Measurements from ENCODE around the gene CIROP. TPM values are rescaled to one million over a fixed set of nuclear protein-coding genes. Genes with fewer than 3 reads are reported as not detected.

The CIROP gene
- total RNA-seq, 8 experiments from 2014 or later: 0.05 to 0.22 (median 0.18) TPM; not detected in 2

- in situ Hi-C loops (cut with MboI; ENCODE audit: low pct_unique_long_range_greater_than_20kb in 2 of 9, low sequenced_read_pairs in 9 of 9, unreplicated experiment in 9 of 9): loop anchor here in 4 of 9 experiments (10.0 kb wide), 1 partner anchor 57 kb away; the partner anchor contains the start of gene SLC7A8 (in 4 of the 4)
- no peaks in the 10 kb centered on the region for H3K4me1 ChIP-seq (replicated peaks in 1 of 2)
- WGBS, 10 experiments: 93 to 100% methylated on average over 2 of the region's 3 CpGs; no CpG with 5 or more reads in 8 of the 10 experiments
- no peak for ATAC-seq (replicated peaks in 6 of 8)
- no peak overlapping the region for H3K4me3 ChIP-seq
- no peak overlapping the region for H3K27ac ChIP-seq
These were observed 23.1 kb upstream of the CIROP start for GRCh38 chr14:23127861-23128260.

DNA sequence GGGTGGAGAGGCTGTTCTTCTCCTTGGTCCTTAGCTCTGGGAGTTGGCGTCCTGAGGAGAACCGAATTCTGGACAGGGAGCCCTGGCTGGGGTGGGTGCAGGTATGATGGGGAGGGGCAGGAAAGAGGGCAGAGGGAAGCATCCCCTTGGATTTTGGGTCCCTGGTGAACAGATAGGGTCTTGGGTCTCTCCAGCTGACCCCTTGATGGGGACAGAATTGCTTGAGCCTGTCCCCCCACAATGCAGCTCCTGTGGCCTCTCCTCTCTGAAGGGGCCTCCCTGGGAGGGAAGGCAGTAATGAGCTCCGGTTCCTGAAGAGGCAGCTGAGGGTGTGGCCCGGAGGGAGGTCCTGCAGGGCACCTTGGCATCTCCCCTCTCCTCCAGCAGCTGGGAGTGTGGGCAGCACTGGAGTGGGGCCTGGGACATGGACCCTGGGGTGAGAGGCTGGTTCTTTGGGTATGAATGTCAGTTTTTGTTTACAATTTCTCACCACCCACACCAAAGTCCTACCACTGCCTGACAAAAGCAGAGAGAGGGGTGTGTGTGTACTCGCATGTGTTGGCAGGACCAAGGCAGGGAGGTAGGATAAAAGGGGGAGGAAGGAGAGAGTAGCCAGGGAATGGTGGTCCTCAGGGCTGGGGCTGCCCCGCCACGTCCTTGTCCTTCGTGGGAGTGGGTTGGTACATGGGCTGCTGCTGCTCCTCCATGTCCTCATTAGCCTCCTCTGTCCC lies 21.9 kb upstream of the CIROP start:
- Histone ChIP-seq H3K4me1 (replicated peaks in 1 of 2) (peaks cover 0 to under 1% of the 10 kb centered on the region in 2 donors), H3K4me3 (no peak overlapping the region), H3K27ac (no peak overlapping the region)
- WGBS, 10 experiments: 67 to 96% (median 83%) methylated on average over 1 to 4 of the region's 8 CpGs; no CpG with 5 or more reads in 7 of the 10 experiments
- no peak for ATAC-seq (replicated peaks in 6 of 8)
- in situ Hi-C loops (cut with MboI; ENCODE audit: low pct_unique_long_range_greater_than_20kb in 2 of 9, low sequenced_read_pairs in 9 of 9, unreplicated experiment in 9 of 9): loop anchor here in 4 of 9 experiments (10.0 kb wide), 1 partner anchor 58 kb away; the partner anchor contains the start of gene SLC7A8 (in 4 of the 4)

- WGBS, 10 experiments: 36 to 77% (median 49%) methylated on average over 2 to 4 of the region's 9 CpGs; no CpG with 5 or more reads in 7 of the 10 experiments
- no peak for ATAC-seq (replicated peaks in 6 of 8)
- Histone ChIP-seq H3K4me3 (no peak overlapping the region), H3K4me1 (replicated peaks in 1 of 2) (peaks cover 6 to 7% of the 10 kb centered on the region in 2 donors), H3K27ac (no peak overlapping the region)
- in situ Hi-C loops (cut with MboI; ENCODE audit: low pct_unique_long_range_greater_than_20kb in 2 of 9, low sequenced_read_pairs in 9 of 9, unreplicated experiment in 9 of 9): loop anchor here in 4 of 9 experiments (10.0 kb wide), 1 partner anchor 59 kb away; the partner anchor contains the start of gene SLC7A8 (in 4 of the 4)
These were observed 21.2 kb upstream of the CIROP start for GRCh38 chr14:23125933-23126524.

DNA sequence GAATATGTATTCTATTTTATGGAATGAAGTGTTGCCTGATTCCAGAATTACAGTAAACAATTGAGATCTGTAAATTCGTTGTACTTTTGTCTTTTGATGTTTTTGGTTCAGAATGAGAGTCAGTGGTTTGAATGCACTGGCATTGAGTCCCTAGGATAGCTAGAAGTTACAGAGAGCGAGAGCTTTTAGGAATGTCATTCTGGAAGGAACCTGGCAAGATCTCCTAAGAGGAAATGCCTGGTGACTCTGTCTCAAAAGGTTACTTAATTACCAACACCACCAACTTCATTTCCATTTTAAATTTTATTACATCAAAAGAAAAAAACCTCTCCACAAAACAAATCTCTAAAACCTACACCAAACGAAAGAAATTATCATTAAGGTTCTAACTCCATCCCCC lies 20.2 kb upstream of the CIROP start:
- peaks cover 6 to 7% of the 10 kb centered on the region in 2 donors for H3K4me1 ChIP-seq (replicated peaks in 1 of 2)
- no peak overlapping the region for H3K4me3 ChIP-seq
- H3K27ac ChIP-seq: no peak overlapping the region
- in situ Hi-C loops (cut with MboI; ENCODE audit: low pct_unique_long_range_greater_than_20kb in 2 of 9, low sequenced_read_pairs in 9 of 9, unreplicated experiment in 9 of 9): loop anchor here in 4 of 9 experiments (10.0 kb wide), 1 partner anchor 60 kb away; the partner anchor contains the start of gene SLC7A8 (in 4 of the 4)
- WGBS, 10 experiments: 2 to 89% (median 54%) methylated on average over 1 to 3 of the region's 3 CpGs; no CpG with 5 or more reads in 1 of the 10 experiments
- no peak for ATAC-seq (replicated peaks in 6 of 8)

- H3K4me1 ChIP-seq (replicated peaks in 1 of 2): peaks cover 6 to 7% of the 10 kb centered on the region in 2 donors
- ATAC-seq (replicated peaks in 6 of 8): no peak
- 61 to 95% (median 86%) methylated on average over 3 to 13 of the region's 13 CpGs; no CpG with 5 or more reads in 3 of the 10 experiments for WGBS, 10 experiments
- H3K4me3 ChIP-seq: no peak overlapping the region
- H3K27ac ChIP-seq: no peak overlapping the region
- in situ Hi-C loops (cut with MboI; ENCODE audit: low pct_unique_long_range_greater_than_20kb in 2 of 9, low sequenced_read_pairs in 9 of 9, unreplicated experiment in 9 of 9): loop anchor here in 5 of 9 experiments (5.0 to 10.0 kb wide), 2 partner anchors 58 to 60 kb away; partner anchors contain the start of gene SLC7A8 (in 5 of the 5)
These were observed 19.7 kb upstream of the CIROP start for GRCh38 chr14:23124337-23124954.

GRCh38 chr14:23123419-23123818 lies 18.6 kb upstream of the CIROP start:
- H3K4me3 ChIP-seq: no peak overlapping the region
- 30 to 100% (median 40%) methylated on average over 1 to 4 of the region's 8 CpGs; no CpG with 5 or more reads in 3 of the 10 experiments for WGBS, 10 experiments
- peak in 3 of 8 experiments; percentile 15 to 58 (median 54) for ATAC-seq (replicated peaks in 6 of 8)
- no peak overlapping the region for H3K27ac ChIP-seq
- in situ Hi-C loops (cut with MboI; ENCODE audit: low pct_unique_long_range_greater_than_20kb in 2 of 9, low sequenced_read_pairs in 9 of 9, unreplicated experiment in 9 of 9): loop anchor here in 5 of 9 experiments (5.0 to 10.0 kb wide), 2 partner anchors 59 to 61 kb away; partner anchors contain the start of gene SLC7A8 (in 5 of the 5)
- H3K4me1 ChIP-seq (replicated peaks in 1 of 2): peaks cover 6 to 7% of the 10 kb centered on the region in 2 donors

GRCh38 chr14:23122086-23122485 lies 17.3 kb upstream of the CIROP start:
- peaks cover 6 to 7% of the 10 kb centered on the region in 2 donors for H3K4me1 ChIP-seq (replicated peaks in 1 of 2)
- ATAC-seq (replicated peaks in 6 of 8): no peak
- no peak overlapping the region for H3K4me3 ChIP-seq
- H3K27ac ChIP-seq: no peak overlapping the region
- 48 to 100% (median 80%) methylated on average over 1 to 3 of the region's 6 CpGs; no CpG with 5 or more reads in 4 of the 10 experiments for WGBS, 10 experiments
- in situ Hi-C loops (cut with MboI; ENCODE audit: low pct_unique_long_range_greater_than_20kb in 2 of 9, low sequenced_read_pairs in 9 of 9, unreplicated experiment in 9 of 9): loop anchor here in 5 of 9 experiments (5.0 to 10.0 kb wide), 2 partner anchors 60 to 63 kb away; partner anchors contain the start of gene SLC7A8 (in 5 of the 5)

DNA sequence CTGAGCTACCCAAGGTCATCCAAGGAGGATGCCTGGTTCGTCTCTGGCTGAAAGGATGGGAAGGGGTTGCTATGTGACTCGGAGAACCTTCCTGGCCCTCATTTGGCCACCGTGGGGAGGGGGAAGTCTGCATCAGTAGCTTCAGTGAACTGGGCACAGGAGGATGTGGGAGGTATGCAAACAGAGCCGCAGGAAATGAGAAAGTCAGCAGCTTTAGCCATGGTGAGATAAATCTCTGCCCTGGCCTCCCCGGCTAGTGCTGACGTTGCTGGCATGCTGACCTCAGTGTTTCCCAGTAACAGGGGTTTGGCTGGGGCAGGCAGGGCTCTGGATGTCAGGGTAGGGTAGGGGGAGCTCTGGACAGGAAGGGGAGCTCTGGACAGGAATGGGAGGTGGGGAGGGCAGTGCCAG lies 16.6 kb upstream of the CIROP start:
- Histone ChIP-seq H3K27ac (peak overlapping the region in 1 of 2 donors; percentile 2), H3K4me1 (replicated peaks in 1 of 2) (peaks cover 6 to 7% of the 10 kb centered on the region in 2 donors), H3K4me3 (no peak overlapping the region)
- in situ Hi-C loops (cut with MboI; ENCODE audit: low pct_unique_long_range_greater_than_20kb in 2 of 9, low sequenced_read_pairs in 9 of 9, unreplicated experiment in 9 of 9): loop anchor here in 5 of 9 experiments (5.0 to 10.0 kb wide), 2 partner anchors 61 to 63 kb away; partner anchors contain the start of gene SLC7A8 (in 5 of the 5)
- ATAC-seq (replicated peaks in 6 of 8): peak in 6 of 8 experiments; percentile 14 to 88 (median 62)
- WGBS, 10 experiments: 19 to 86% (median 78%) methylated on average over 1 to 6 of the region's 6 CpGs; no CpG with 5 or more reads in 3 of the 10 experiments

GRCh38 chr14:23120541-23121251 lies 15.9 kb upstream of the CIROP start:
- Histone ChIP-seq H3K27ac (no peak overlapping the region), H3K4me1 (replicated peaks in 1 of 2) (peaks cover 6 to 7% of the 10 kb centered on the region in 2 donors), H3K4me3 (no peak overlapping the region)
- in situ Hi-C loops (cut with MboI; ENCODE audit: low pct_unique_long_range_greater_than_20kb in 2 of 9, low sequenced_read_pairs in 9 of 9, unreplicated experiment in 9 of 9): loop anchor here in 5 of 9 experiments (5.0 to 10.0 kb wide), 2 partner anchors 62 to 64 kb away; partner anchors contain the start of gene SLC7A8 (in 5 of the 5)
- peak; percentile 55 to 99 (median 94) for ATAC-seq (replicated peaks in 6 of 8)
- 0 to 46% (median 12%) methylated on average over 1 to 9 of the region's 9 CpGs; no CpG with 5 or more reads in 6 of the 10 experiments for WGBS, 10 experiments

DNA sequence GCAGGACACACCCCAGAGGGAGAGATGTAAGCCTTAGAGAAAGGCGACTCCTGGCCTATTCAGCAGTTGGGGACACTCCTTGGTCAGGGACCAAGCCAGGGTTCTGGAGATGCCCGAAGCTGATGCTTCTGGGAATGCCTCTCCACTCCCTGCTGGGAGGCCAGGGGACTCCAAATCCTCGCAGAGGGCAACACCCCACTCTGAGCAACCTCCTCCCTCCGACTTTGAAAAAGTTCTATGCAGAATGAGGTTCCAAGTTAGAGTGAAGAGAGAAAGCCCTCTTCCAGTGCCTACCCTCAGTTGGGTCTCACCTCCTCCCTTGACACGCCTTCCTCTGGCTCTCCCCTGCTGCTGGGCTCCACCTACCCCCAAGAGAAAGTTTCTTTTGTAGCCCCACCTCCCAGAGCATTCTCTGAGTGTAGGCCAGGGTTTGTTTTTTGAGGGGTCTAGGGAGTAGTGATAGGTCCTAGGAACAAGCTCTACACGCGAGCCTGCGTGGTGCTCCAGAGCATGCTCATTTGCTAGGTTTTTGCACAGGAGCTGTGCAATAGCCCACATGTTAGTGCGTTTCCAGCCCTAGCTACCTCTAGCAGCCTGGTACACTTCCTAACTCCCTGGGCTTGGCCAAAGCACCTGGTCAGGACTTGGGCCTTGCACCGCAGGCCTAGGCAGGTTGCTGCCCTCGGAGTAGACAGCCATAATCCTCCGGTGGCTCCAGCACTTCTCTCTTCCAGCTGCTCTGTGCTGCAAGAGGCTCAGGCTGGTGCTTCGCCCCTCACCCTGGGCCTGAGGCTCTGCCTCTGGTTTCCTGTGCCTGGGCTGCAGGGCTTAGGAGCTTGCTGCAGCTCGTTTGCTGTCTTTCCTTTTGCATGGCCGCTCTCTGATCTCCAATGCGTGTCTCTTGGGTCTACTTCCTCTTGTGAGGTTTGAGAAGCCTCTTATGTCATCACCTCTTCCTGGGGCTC lies 14.9 kb upstream of the CIROP start:
- Histone ChIP-seq H3K4me3 (no peak overlapping the region), H3K4me1 (replicated peaks in 1 of 2) (peaks cover 6 to 7% of the 10 kb centered on the region in 2 donors), H3K27ac (no peak overlapping the region)
- in situ Hi-C loops (cut with MboI; ENCODE audit: low pct_unique_long_range_greater_than_20kb in 2 of 9, low sequenced_read_pairs in 9 of 9, unreplicated experiment in 9 of 9): loop anchor here in 5 of 9 experiments (5.0 to 10.0 kb wide), 2 partner anchors 63 to 65 kb away; partner anchors contain the start of gene SLC7A8 (in 5 of the 5)
- ATAC-seq (replicated peaks in 6 of 8): peak in 1 of 8 experiments; percentile 11
- WGBS, 10 experiments: 40 to 94% (median 67%) methylated on average over 1 to 10 of the region's 16 CpGs; no CpG with 5 or more reads in 1 of the 10 experiments

Measured in motor neuron (in vitro differentiated cells).